ENCODE measurements around the gene NUBP1.
"Not testable (repeated sequence)": the region's sequence is repeated elsewhere in the genome, so short reads cannot be mapped to it uniquely, and the experiment has no call there.

Gene NUBP1

GRCh38 chr16:10780628-10781027, 37.0 kb downstream of the NUBP1 start:
- Histone ChIP-seq H3K4me1 (no peaks in the 10 kb centered on the region), H3K4me3 (ENCODE audit: low read depth, low read length) (no peak overlapping the region), H3K27me3 (no peaks in the 10 kb centered on the region), H3K9me3 (no peaks in the 10 kb centered on the region), H3K36me3 (no peaks in the 10 kb centered on the region)
- TF ChIP-seq CTCF (IDR thresholded peaks at IDR 0.05; ENCODE audit: low read depth, low read length) = no peak
- no peak for DNase-seq

- no peaks in the 10 kb centered on the region for H3K9me3 ChIP-seq
- no peak overlapping the region for H3K4me3 ChIP-seq (ENCODE audit: low read depth, low read length)
- no peaks in the 10 kb centered on the region for H3K27me3 ChIP-seq
- no peak for TF ChIP-seq CTCF (IDR thresholded peaks at IDR 0.05; ENCODE audit: low read depth, low read length)
- DNase-seq = no peak
- peaks cover 5% of the 10 kb centered on the region; the same call in 1 of the 2 replicates for H3K4me1 ChIP-seq
- H3K36me3 ChIP-seq = no peaks in the 10 kb centered on the region
Observed at GRCh38 chr16:10782628-10783027, 39.0 kb downstream of the NUBP1 start.

- Histone ChIP-seq H3K4me1 (peaks cover 7% of the 10 kb centered on the region; the same call in 1 of the 2 replicates), H3K4me3 (ENCODE audit: low read depth, low read length) (0 out of 2 replicates have a peak overlapping the region, but pooled peaks have one; percentile 7), H3K9me3 (no peaks in the 10 kb centered on the region), H3K27me3 (no peaks in the 10 kb centered on the region), H3K36me3 (no peaks in the 10 kb centered on the region)
- peak; percentile 90 for DNase-seq
- no peak for TF ChIP-seq CTCF (IDR thresholded peaks at IDR 0.05; ENCODE audit: low read depth, low read length)
Observed at GRCh38 chr16:10787304-10787703, 43.7 kb downstream of the NUBP1 start.

GRCh38 chr16:10788630-10789029, 45.0 kb downstream of the NUBP1 start:
- H3K4me3 ChIP-seq (ENCODE audit: low read depth, low read length); H3K4me1 ChIP-seq; H3K27me3 ChIP-seq; H3K36me3 ChIP-seq; H3K9me3 ChIP-seq; DNase-seq: not testable (repeated sequence)

- no peak for DNase-seq
- TF ChIP-seq CTCF (IDR thresholded peaks at IDR 0.05; ENCODE audit: low read depth, low read length) = no peak
- Histone ChIP-seq H3K4me3 (ENCODE audit: low read depth, low read length) (no peak overlapping the region), H3K27me3 (no peaks in the 10 kb centered on the region), H3K9me3 (no peaks in the 10 kb centered on the region), H3K4me1 (peaks cover 7% of the 10 kb centered on the region; the same call in 1 of the 2 replicates), H3K36me3 (no peaks in the 10 kb centered on the region)
Observed at GRCh38 chr16:10791048-10791447, 47.4 kb downstream of the NUBP1 start.

- no peaks in the 10 kb centered on the region for H3K27me3 ChIP-seq
- no peak overlapping the region for H3K4me3 ChIP-seq (ENCODE audit: low read depth, low read length)
- H3K4me1 ChIP-seq = no peaks in the 10 kb centered on the region
- no peak for DNase-seq
- no peak for TF ChIP-seq CTCF (IDR thresholded peaks at IDR 0.05; ENCODE audit: low read depth, low read length)
- no peaks in the 10 kb centered on the region for H3K9me3 ChIP-seq
- no peaks in the 10 kb centered on the region for H3K36me3 ChIP-seq
Observed at GRCh38 chr16:10799736-10800135, 56.1 kb downstream of the NUBP1 start.

GRCh38 chr16:10805334-10805733, 61.7 kb downstream of the NUBP1 start:
- Histone ChIP-seq H3K4me1 (no peaks in the 10 kb centered on the region), H3K36me3 (no peaks in the 10 kb centered on the region), H3K9me3 (no peaks in the 10 kb centered on the region; the same call in 1 of the 2 replicates), H3K4me3 (ENCODE audit: low read depth, low read length) (no peak overlapping the region), H3K27me3 (no peaks in the 10 kb centered on the region)
- no peak for DNase-seq
- TF ChIP-seq CTCF (IDR thresholded peaks at IDR 0.05; ENCODE audit: low read depth, low read length) = no peak

All from BE2C (cell line).